ENCODE measurements around the gene RGS12. TPM values are rescaled to one million over a fixed set of nuclear protein-coding genes. Genes with fewer than 3 reads are reported as not detected.
"Not testable (repeated sequence)": the region's sequence is repeated elsewhere in the genome, so short reads cannot be mapped to it uniquely, and the experiment has no call there.

Gene RGS12
- total RNA-seq, 1 donor from 2014 or later, result 69.5 TPM

DNA sequence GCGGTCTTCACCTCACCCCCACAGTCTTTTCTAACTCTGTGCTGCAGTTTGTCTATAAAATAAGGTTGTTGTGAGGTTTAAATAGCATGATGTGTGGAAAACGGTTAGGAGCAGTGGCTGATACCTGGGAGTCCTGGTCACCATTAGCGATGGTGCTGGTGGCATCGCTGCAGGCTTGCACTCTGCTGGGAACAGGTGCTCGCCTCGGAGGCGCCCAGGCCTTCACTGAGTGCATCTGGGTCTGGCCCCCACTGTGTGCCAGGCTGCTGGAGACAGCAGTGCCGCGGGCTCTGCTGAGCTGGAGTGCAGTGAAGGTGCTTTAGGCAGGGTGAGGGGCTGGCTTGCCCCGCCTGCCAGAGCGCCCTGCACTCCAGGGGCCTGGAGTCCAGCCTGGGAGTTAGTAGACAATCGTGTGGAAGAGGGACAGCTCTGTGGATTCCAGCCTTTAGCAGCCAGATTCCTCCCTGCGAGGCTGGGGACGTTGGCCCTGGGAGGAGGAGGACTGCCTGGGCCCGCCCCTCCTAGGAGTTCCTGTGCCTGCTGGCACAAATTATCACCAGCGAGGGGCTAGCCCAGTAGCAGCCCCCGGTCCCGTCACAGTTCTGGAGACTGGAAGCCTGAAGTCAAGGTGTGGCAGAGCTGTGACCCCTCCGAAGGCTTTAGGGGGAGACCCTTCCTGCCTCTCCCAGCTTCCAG, 7.3 kb downstream of the RGS12 start:
- no peaks in the 10 kb centered on the region for H3K27me3 Mint-ChIP-seq (ENCODE audit: low read depth)
- TF ChIP-seq, protein P1, sequence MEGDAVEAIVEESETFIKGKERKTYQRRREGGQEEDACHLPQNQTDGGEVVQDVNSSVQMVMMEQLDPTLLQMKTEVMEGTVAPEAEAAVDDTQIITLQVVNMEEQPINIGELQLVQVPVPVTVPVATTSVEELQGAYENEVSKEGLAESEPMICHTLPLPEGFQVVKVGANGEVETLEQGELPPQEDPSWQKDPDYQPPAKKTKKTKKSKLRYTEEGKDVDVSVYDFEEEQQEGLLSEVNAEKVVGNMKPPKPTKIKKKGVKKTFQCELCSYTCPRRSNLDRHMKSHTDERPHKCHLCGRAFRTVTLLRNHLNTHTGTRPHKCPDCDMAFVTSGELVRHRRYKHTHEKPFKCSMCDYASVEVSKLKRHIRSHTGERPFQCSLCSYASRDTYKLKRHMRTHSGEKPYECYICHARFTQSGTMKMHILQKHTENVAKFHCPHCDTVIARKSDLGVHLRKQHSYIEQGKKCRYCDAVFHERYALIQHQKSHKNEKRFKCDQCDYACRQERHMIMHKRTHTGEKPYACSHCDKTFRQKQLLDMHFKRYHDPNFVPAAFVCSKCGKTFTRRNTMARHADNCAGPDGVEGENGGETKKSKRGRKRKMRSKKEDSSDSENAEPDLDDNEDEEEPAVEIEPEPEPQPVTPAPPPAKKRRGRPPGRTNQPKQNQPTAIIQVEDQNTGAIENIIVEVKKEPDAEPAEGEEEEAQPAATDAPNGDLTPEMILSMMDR (conservative IDR thresholded peaks at IDR 0.05), result no peak
- peaks cover 74% of the 10 kb centered on the region for H3K4me1 Mint-ChIP-seq
- peak overlapping the region; percentile 39 for H3K4me3 Mint-ChIP-seq
- no peak for DNase-seq (ENCODE audit: low read depth, low spot score)
- H3K27ac Mint-ChIP-seq (ENCODE audit: unreplicated experiment), result no peak overlapping the region
- H3K9me3 Mint-ChIP-seq, result peaks cover 5% of the 10 kb centered on the region
- peaks cover 28% of the 10 kb centered on the region for H3K36me3 Mint-ChIP-seq (ENCODE audit: low read depth)

DNA sequence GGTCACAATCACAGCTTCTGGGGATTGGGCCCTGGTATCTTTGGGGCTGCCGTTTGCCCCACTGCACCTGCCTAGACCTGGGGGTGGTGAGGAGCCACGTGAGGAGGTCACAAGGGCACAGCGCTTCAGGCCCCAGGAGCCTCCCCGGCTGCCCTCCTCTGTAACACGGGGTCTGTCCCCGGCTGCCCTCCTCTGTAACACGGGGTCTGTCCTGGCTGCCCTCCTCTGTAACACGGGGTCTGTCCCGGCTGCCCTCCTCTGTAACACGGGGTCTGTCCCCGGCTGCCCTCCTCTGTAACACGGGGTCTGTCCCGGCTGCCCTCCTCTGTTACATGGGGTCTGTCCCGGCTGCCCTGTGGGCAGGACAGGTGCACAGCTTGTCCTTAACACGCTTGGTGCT, 8.1 kb downstream of the RGS12 start:
- Mint-ChIP-seq H3K4me3 (peak overlapping the region; percentile 60), H3K4me1 (peaks cover 82% of the 10 kb centered on the region), H3K36me3 (ENCODE audit: low read depth) (peaks cover 28% of the 10 kb centered on the region), H3K27ac (ENCODE audit: unreplicated experiment) (peak overlapping the region; percentile 30)
- not testable (repeated sequence) for H3K9me3 Mint-ChIP-seq; H3K27me3 Mint-ChIP-seq (ENCODE audit: low read depth); DNase-seq (ENCODE audit: low read depth, low spot score)

DNA sequence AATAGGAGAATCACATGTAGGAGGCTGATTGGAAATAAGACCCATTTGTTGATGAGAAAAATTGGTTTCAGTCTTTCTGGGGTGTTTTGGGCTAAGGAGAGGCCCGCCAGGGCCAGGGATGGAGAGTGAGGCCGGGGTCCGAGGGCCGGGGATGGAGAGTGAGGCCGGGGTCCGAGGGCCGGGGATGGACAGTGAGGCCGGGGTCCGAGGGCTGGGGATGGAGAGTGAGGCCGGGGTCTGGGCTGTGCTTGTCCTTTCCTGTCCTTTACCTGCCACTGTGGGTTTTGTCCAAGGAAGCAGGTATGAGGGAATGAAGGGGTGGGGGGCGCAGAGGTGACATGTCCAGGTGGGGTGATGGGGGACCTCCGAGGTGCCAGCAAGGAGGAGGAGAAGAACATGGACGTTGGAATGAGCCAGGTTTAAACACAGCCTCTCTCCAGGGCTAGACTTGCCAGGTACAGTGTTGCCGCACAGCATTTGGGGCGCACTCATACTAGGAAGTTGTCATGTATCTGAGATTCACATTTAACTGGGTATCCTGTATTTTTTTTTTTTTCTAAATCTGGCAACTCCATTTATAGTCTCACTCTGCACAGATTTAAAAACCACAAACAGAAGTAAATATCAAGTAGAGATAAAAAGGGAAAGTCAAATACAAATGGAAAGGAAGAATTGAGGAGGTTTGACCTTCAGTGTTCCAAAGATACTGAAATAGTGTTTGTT, 8.8 kb downstream of the RGS12 start:
- Mint-ChIP-seq H3K4me3 (peak overlapping the region; percentile 60), H3K27me3 (ENCODE audit: low read depth) (no peaks in the 10 kb centered on the region), H3K27ac (ENCODE audit: unreplicated experiment) (no peak overlapping the region), H3K4me1 (peaks cover 82% of the 10 kb centered on the region), H3K9me3 (peaks cover 5% of the 10 kb centered on the region), H3K36me3 (ENCODE audit: low read depth) (peaks cover 27% of the 10 kb centered on the region)
- TF ChIP-seq, protein P1 (conservative IDR thresholded peaks at IDR 0.05), result no peak
- DNase-seq (ENCODE audit: low read depth, low spot score), result no peak

DNA sequence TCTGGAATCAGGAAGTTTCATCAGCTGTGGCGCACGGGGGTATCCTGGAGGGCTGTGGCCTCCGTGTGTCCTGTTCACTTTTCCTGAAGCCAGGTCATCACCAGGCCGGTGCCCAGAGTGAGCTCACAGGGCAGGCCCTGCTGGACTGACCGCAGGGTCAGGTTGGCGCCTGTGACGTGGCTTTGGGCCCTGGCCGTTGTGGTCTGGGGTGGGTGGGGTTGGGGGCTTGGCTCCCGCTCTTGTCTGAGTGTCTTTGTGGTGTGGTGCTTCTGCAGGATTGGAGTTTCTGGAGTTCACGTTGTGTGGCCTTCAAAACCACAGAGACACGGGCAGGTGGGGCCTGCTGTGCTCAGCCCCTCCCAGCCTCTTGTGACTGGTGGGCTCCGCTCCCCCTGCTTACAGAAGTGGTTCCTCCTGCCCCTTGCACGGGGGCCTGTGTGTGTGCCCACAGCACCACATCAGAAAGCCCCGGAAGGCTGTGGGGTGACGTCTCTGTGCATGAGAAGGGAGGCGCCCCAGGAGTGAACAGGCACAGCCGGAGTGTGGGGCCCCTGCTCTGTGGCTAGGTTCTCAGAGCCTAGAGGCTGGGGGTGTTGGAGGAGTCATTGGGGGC, 9.5 kb downstream of the RGS12 start:
- Mint-ChIP-seq H3K4me1 (peaks cover 82% of the 10 kb centered on the region), H3K27ac (ENCODE audit: unreplicated experiment) (no peak overlapping the region), H3K4me3 (no peak overlapping the region), H3K36me3 (ENCODE audit: low read depth) (peaks cover 20% of the 10 kb centered on the region), H3K9me3 (peaks cover 5% of the 10 kb centered on the region), H3K27me3 (ENCODE audit: low read depth) (no peaks in the 10 kb centered on the region)
- TF ChIP-seq, protein P1 (conservative IDR thresholded peaks at IDR 0.05), result no peak
- no peak for DNase-seq (ENCODE audit: low read depth, low spot score)

DNA sequence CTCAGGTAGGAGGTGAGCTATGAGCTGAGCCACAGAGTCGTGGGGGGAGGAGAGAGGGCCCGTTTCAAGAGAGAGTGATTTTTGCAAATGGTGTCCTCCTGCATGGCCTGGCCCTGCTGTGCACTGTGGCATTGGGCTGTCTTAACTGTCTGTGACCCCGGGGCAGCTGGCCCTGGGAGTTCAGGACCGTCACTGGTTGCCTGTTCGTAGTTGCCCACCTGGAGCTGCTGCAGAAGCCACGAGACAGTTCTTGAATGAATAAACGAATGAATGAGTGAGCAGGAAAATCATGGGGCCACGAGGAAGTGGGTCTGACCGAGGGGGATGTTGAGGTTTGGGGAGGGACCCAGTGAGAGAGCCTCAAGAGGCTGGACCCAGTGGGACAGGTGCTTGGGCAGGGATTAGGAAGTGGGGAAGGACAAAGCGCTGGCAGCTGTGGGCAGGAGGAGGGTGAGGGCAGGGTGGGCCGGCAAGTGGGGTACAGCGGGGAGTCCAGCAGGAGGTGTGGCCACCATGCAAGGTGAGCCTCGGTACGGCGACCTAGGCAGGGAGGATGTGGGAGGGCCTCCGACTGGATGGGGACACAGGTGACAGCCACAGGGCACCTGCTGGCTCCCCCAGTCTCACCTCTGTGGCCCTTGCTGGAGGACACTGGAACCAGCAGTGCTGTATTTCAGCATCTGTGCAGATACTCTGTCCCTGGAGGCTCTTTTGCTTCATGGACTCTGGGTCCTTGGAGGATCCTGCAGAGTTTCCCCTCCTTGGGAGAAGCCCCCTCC, 10.2 kb downstream of the RGS12 start:
- no peaks in the 10 kb centered on the region for H3K27me3 Mint-ChIP-seq (ENCODE audit: low read depth)
- no peaks in the 10 kb centered on the region for H3K9me3 Mint-ChIP-seq
- peaks cover 13% of the 10 kb centered on the region for H3K36me3 Mint-ChIP-seq (ENCODE audit: low read depth)
- peaks cover 75% of the 10 kb centered on the region for H3K4me1 Mint-ChIP-seq
- TF ChIP-seq, protein P1 (conservative IDR thresholded peaks at IDR 0.05), result no peak
- peak overlapping the region; percentile 82 for H3K27ac Mint-ChIP-seq (ENCODE audit: unreplicated experiment)
- peak overlapping the region; percentile 34 for H3K4me3 Mint-ChIP-seq
- DNase-seq (ENCODE audit: low read depth, low spot score), result no peak

All from neural crest cell (in vitro differentiated cells).